ENCODE data around the gene CNTN4. TPM values are rescaled to one million over a fixed set of nuclear protein-coding genes. Genes with fewer than 3 reads are reported as not detected.
"Not testable (repeated sequence)": the region's sequence is repeated elsewhere in the genome, so short reads cannot be mapped to it uniquely, and the experiment has no call there.

CNTN4 gene
- total RNA-seq, 6 experiments from 2014 or later: not detected

GRCh38 chr3:2807514-2807913 is 708.8 kb downstream of the CNTN4 start:
- Mint-ChIP-seq H3K27ac (no peak overlapping the region), H3K4me3 (no peak overlapping the region), H3K27me3 (ENCODE audit: insufficient read depth) (no peaks in the 10 kb centered on the region; the same call in 1 of the 2 replicates), H3K4me1 (ENCODE audit: low read depth) (no peaks in the 10 kb centered on the region), H3K36me3 (ENCODE audit: low read depth) (peaks cover 6% of the 10 kb centered on the region; the same call in 1 of the 2 replicates), H3K9me3 (peaks cover 43% of the 10 kb centered on the region)
- TF ChIP-seq CTCF (IDR thresholded peaks at IDR 0.05): no peak
- no peak for DNase-seq

- H3K27me3 Mint-ChIP-seq (ENCODE audit: insufficient read depth): no peaks in the 10 kb centered on the region; the same call in 1 of the 2 replicates
- no peak for TF ChIP-seq CTCF (IDR thresholded peaks at IDR 0.05)
- no peaks in the 10 kb centered on the region for H3K4me1 Mint-ChIP-seq (ENCODE audit: low read depth)
- DNase-seq: no peak
- H3K9me3 Mint-ChIP-seq: peaks cover 65% of the 10 kb centered on the region
- no peak overlapping the region for H3K27ac Mint-ChIP-seq
- H3K4me3 Mint-ChIP-seq: no peak overlapping the region
- H3K36me3 Mint-ChIP-seq (ENCODE audit: low read depth): peaks cover 6% of the 10 kb centered on the region; the same call in 1 of the 2 replicates
Observed at GRCh38 chr3:2810723-2811122, 712.1 kb downstream of the CNTN4 start.

- TF ChIP-seq CTCF (IDR thresholded peaks at IDR 0.05): no peak
- H3K4me3 Mint-ChIP-seq: no peak overlapping the region
- no peak overlapping the region for H3K27ac Mint-ChIP-seq
- no peaks in the 10 kb centered on the region for H3K4me1 Mint-ChIP-seq (ENCODE audit: low read depth)
- no peaks in the 10 kb centered on the region; the same call in 1 of the 2 replicates for H3K36me3 Mint-ChIP-seq (ENCODE audit: low read depth)
- no peak for DNase-seq
- no peaks in the 10 kb centered on the region for H3K27me3 Mint-ChIP-seq (ENCODE audit: insufficient read depth)
- H3K9me3 Mint-ChIP-seq: peaks cover 61% of the 10 kb centered on the region
Observed at GRCh38 chr3:2819571-2819970, 720.9 kb downstream of the CNTN4 start.

GRCh38 chr3:2820982-2821381 is 722.3 kb downstream of the CNTN4 start:
- H3K36me3 Mint-ChIP-seq (ENCODE audit: low read depth); H3K27ac Mint-ChIP-seq; H3K4me1 Mint-ChIP-seq (ENCODE audit: low read depth); H3K27me3 Mint-ChIP-seq (ENCODE audit: insufficient read depth); H3K4me3 Mint-ChIP-seq; DNase-seq: not testable (repeated sequence)
- peaks cover 47% of the 10 kb centered on the region for H3K9me3 Mint-ChIP-seq

- no peak for TF ChIP-seq CTCF (IDR thresholded peaks at IDR 0.05)
- Mint-ChIP-seq H3K4me1 (ENCODE audit: low read depth) (no peaks in the 10 kb centered on the region), H3K27ac (no peak overlapping the region), H3K27me3 (ENCODE audit: insufficient read depth) (no peaks in the 10 kb centered on the region), H3K9me3 (peaks cover 57% of the 10 kb centered on the region), H3K4me3 (no peak overlapping the region), H3K36me3 (ENCODE audit: low read depth) (no peaks in the 10 kb centered on the region; the same call in 1 of the 2 replicates)
- DNase-seq: no peak
Observed at GRCh38 chr3:2822611-2823010, 723.9 kb downstream of the CNTN4 start.

GRCh38 chr3:2823031-2823430 is 724.4 kb downstream of the CNTN4 start:
- no peak for DNase-seq
- H3K36me3 Mint-ChIP-seq (ENCODE audit: low read depth): no peaks in the 10 kb centered on the region; the same call in 1 of the 2 replicates
- H3K4me3 Mint-ChIP-seq: no peak overlapping the region
- H3K9me3 Mint-ChIP-seq: peaks cover 57% of the 10 kb centered on the region
- H3K27ac Mint-ChIP-seq: no peak overlapping the region
- TF ChIP-seq CTCF (IDR thresholded peaks at IDR 0.05): no peak
- no peaks in the 10 kb centered on the region for H3K27me3 Mint-ChIP-seq (ENCODE audit: insufficient read depth)
- H3K4me1 Mint-ChIP-seq (ENCODE audit: low read depth): no peaks in the 10 kb centered on the region
